ENCODE data around the gene RABEP2.

Gene RABEP2

DNA sequence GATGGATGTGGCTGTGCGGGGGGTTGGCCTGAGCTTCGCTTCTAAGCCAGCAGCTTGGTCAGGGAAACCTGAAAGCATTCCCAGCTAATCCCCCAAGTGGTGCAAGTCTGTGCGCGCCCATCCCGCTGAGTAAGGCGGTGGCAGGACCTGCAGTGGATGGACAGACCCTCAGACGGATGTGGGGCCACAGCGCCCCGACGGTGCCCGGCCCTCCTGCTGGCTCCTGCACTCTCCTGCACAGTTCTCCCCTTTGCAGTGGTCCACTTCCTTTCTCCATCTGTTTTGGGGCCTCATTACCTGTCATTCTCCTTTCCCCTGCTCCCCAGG lies 44.5 kb downstream of the RABEP2 start:
- TF ChIP-seq EZH2phosphoT487 (IDR thresholded peaks at IDR 0.05; ENCODE audit: low read depth) (no peak), CTCF (IDR thresholded peaks at IDR 0.05; ENCODE audit: low read depth, low read length) (no peak)
- Histone ChIP-seq H3K4me2 (ENCODE audit: low read length) (peak overlapping the region; percentile 93; the same call in 1 of the 2 replicates), H3K4me3 (ENCODE audit: low read length) (no peak overlapping the region), H3K9ac (ENCODE audit: low read length) (no peak overlapping the region), H3K27ac (ENCODE audit: low read length) (no peak overlapping the region), H3K79me2 (ENCODE audit: low read length) (no peaks in the 10 kb centered on the region), H3K36me3 (replicated peaks; ENCODE audit: low read depth, low read length) (no peaks in the 10 kb centered on the region), H3K9me3 (ENCODE audit: insufficient read depth, low read length) (no peaks in the 10 kb centered on the region), H3K27me3 (ENCODE audit: low read depth, low read length) (no peaks in the 10 kb centered on the region), H2AFZ (ENCODE audit: low read depth, low read length) (peak overlapping the region; percentile 81; the same call in 1 of the 2 replicates), H3K4me1 (ENCODE audit: low read length) (peaks cover 12% of the 10 kb centered on the region), H4K20me1 (ENCODE audit: insufficient read depth, low read length) (no peaks in the 10 kb centered on the region)

DNA sequence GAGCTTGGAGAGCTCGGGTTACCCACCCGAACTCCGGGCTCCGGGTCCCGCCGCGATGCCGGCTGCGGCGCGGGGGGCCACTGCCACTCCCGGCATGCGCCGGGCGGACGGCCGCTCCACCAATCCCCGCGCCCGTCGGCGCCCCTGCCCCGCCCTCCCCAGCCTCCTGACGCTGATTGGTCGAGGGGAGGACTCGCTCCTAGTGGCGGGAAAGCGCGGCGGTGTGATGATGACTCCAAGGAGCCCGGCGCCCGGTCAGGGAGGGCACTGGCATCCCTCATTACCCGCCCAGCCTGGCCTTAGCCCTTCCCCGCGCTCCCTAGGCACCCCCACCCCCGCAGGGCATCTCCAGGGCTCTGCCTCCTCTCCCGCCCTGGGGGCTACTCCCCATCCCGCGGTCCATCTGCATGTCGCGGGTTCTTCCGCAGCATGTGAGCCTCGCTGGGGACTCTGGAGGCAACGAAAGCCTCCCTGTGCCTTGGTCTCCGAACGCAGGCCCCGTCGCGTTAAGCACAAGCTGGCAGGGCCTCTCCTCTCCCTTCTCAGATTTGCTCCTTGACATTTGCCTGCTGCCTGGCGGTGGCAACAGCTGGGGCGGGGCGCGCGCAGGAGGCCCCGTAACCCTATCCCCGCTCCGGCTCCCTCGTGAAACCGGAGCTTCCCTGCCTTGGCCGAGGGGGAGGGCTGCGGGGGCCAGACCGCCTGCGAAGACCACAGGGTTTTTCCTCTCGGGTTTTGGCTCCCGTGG lies 45.0 kb downstream of the RABEP2 start:
- peak overlapping the region; percentile 82 for H3K9ac ChIP-seq (ENCODE audit: low read length)
- H3K27ac ChIP-seq (ENCODE audit: low read length), result no peak overlapping the region
- no peaks in the 10 kb centered on the region for H3K36me3 ChIP-seq (replicated peaks; ENCODE audit: low read depth, low read length)
- H3K9me3 ChIP-seq (ENCODE audit: insufficient read depth, low read length), result no peaks in the 10 kb centered on the region
- no peaks in the 10 kb centered on the region for H4K20me1 ChIP-seq (ENCODE audit: insufficient read depth, low read length)
- no peak for TF ChIP-seq EZH2phosphoT487 (IDR thresholded peaks at IDR 0.05; ENCODE audit: low read depth)
- TF ChIP-seq CTCF (IDR thresholded peaks at IDR 0.05; ENCODE audit: low read depth, low read length), result no peak
- H3K27me3 ChIP-seq (ENCODE audit: low read depth, low read length), result no peaks in the 10 kb centered on the region
- H3K79me2 ChIP-seq (ENCODE audit: low read length), result no peaks in the 10 kb centered on the region
- H3K4me3 ChIP-seq (ENCODE audit: low read length), result peak overlapping the region; percentile 97
- peaks cover 12% of the 10 kb centered on the region for H3K4me1 ChIP-seq (ENCODE audit: low read length)
- peak overlapping the region; percentile 93 for H3K4me2 ChIP-seq (ENCODE audit: low read length)
- peak overlapping the region; percentile 89 for H2AFZ ChIP-seq (ENCODE audit: low read depth, low read length)

DNA sequence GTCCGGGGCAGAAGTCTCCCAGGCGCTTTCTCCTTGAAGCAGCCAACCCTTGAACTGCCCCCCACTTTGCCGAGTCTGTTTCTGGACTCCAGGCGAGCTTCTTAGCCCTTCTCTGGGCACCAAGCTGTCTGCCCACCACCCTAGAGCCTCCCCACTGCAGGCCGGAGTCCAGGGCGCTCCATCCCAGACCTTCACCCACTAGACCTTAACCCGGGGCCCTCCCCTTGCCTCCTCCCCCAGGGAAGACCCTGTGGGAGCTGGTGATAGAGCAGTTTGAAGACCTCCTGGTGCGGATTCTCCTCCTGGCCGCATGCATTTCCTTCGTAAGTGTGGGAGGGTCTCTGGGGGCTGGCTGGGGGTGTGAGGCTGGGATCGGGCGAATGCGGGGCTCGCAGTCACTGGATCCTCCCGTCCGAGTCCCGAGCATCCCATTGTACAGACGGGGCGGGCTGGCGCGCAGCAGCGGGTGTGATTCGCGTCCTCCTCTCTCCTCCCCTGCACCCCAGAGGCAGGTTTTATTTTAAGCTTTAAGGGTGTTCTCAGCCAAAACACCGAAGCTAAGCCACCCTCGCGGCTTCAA lies 45.7 kb downstream of the RABEP2 start:
- no peak for TF ChIP-seq CTCF (IDR thresholded peaks at IDR 0.05; ENCODE audit: low read depth, low read length)
- no peak for TF ChIP-seq EZH2phosphoT487 (IDR thresholded peaks at IDR 0.05; ENCODE audit: low read depth)
- peaks cover 12% of the 10 kb centered on the region for H3K4me1 ChIP-seq (ENCODE audit: low read length)

DNA sequence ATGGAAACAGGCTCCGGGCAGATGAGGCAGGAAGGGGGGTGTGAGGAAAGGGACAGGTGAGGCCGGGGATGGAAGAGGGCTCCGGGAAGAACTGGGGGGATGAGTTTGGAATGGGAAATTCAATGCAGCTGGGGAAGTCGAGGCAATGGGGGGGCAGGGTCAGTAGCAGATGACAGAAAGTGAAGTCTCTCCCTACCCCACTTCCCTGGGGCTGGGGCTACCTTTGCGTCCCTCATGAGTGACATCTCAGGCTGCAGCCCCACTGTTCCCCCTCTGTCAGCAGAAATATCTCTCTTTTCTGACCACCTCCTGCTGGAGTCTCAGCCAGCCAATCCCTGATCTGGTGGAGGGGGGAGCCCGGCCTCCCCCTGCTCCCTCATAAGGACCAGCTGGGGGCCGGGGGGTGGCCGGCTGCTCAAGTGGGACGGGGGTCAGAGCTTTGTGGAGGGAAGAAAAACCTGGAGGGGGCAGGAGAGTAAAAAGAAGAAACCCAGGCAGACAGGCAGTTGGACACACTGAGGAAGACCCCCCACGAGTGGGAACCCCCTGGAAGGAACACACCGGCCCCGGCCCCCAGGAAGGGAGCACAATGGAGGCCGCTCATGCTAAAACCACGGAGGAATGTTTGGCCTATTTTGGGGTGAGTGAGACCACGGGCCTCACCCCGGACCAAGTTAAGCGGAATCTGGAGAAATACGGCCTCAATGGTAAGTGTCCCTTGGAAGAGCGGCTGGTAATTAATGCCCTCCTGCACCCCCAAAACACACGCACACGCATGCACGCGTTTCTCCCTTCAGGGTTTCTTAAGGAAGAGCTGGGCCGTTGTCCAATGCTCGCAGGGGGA lies 46.7 kb downstream of the RABEP2 start, which contains the start of gene ATP2A1:
TSS of gene ATP2A1 (plus strand) at position 406 of the 844 bp plus-strand sequence. CDS start at position 590, 184 bp downstream.
- Histone ChIP-seq H2AFZ (ENCODE audit: low read depth, low read length) (peak within 1 kb of the TSS; percentile 89), H3K4me2 (ENCODE audit: low read length) (peak within 1 kb of the TSS; percentile 93), H3K27me3 (ENCODE audit: low read depth, low read length) (no peaks in the 10 kb centered on the region), H3K36me3 (replicated peaks; ENCODE audit: low read depth, low read length) (peaks cover 6% of the 10 kb centered on the region), H3K9ac (ENCODE audit: low read length) (peak within 1 kb of the TSS; percentile 82), H3K79me2 (ENCODE audit: low read length) (no peaks in the 10 kb centered on the region), H3K4me1 (ENCODE audit: low read length) (peaks cover 12% of the 10 kb centered on the region), H3K9me3 (ENCODE audit: insufficient read depth, low read length) (no peaks in the 10 kb centered on the region), H3K27ac (ENCODE audit: low read length) (no peak within 1 kb of the TSS), H4K20me1 (ENCODE audit: insufficient read depth, low read length) (no peaks in the 10 kb centered on the region), H3K4me3 (ENCODE audit: low read length) (peak within 1 kb of the TSS; percentile 97)
- TF ChIP-seq CTCF (IDR thresholded peaks at IDR 0.05; ENCODE audit: low read depth, low read length), result no peak
- no peak for TF ChIP-seq EZH2phosphoT487 (IDR thresholded peaks at IDR 0.05; ENCODE audit: low read depth)

More for the DNA sequence above, 45.7 kb downstream of the RABEP2 start:
- peak overlapping the region; percentile 97 for H3K4me3 ChIP-seq (ENCODE audit: low read length)
- H3K27me3 ChIP-seq (ENCODE audit: low read depth, low read length), result no peaks in the 10 kb centered on the region
- H2AFZ ChIP-seq (ENCODE audit: low read depth, low read length), result peak overlapping the region; percentile 89
- H3K27ac ChIP-seq (ENCODE audit: low read length), result no peak overlapping the region
- no peaks in the 10 kb centered on the region for H3K9me3 ChIP-seq (ENCODE audit: insufficient read depth, low read length)
- no peaks in the 10 kb centered on the region for H3K36me3 ChIP-seq (replicated peaks; ENCODE audit: low read depth, low read length)
- H4K20me1 ChIP-seq (ENCODE audit: insufficient read depth, low read length), result no peaks in the 10 kb centered on the region
- peak overlapping the region; percentile 93 for H3K4me2 ChIP-seq (ENCODE audit: low read length)
- H3K9ac ChIP-seq (ENCODE audit: low read length), result peak overlapping the region; percentile 82
- H3K79me2 ChIP-seq (ENCODE audit: low read length), result no peaks in the 10 kb centered on the region

Data from OCI-LY3 (cell line).